HG02763 (cell line): ENCODE results near the gene TENM4.
"Not testable (repeated sequence)": the region's sequence is repeated elsewhere in the genome, so short reads cannot be mapped to it uniquely, and the experiment has no call there.

Experiments used
- ATAC-seq: cut with Tn5 transposase; IDR thresholded peaks from one replicate; pipeline ENCODE4 v1.9.1; 2021; ENCODE audit warnings: mild to moderate bottlenecking, moderate library complexity; ENCODE audit not compliant: unreplicated experiment

Gene TENM4

DNA sequence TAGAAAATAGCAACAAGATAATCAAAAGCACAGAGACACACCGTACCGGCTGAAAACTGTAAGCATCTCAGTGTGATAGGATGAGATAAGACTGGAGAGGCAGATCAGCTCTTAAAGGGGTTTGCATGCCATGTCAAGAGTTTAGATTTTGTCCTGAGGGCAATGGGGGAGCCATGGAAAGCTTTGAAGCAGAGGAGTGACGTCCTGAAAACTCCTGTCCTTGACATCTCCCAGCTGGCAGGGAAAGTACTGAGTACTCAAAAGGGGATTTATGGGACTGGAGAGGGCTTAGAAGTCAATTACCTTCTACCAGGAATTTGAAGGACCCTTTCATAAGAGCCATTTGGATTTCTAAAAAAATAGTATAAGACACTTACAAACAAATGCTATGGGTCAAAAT, 445.7 kb downstream of the TENM4 start:
- ATAC-seq, result no peak

DNA sequence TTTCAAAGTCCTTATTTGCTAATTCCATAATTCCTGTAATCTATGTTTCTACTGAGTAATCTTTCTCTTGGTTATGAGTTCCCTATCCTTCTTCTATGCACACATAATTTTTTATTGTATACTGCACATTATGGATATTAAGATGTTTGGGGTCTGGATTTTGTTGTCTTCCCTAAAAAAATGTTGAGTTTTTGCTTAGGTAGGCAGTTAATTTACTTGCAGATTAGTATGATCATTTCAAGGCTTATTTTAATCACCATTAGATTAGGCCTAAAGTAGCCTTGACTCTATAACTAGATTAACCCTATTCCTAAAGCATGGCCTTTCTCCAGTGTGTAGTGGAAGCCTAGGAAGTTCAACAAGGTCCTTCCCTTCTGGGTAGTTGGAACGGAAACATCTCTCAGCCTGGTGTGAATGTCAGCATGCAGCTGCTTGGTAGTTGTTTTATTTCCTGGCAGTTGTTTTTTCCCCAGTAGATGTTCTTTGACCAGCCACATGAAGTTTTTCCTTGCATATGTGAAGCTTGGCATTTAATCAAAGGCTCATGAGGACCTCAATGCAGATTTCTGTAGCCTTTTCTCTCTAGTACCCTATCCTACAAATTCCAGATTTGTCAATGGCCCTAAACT, 446.9 kb downstream of the TENM4 start:
- no peak for ATAC-seq

DNA sequence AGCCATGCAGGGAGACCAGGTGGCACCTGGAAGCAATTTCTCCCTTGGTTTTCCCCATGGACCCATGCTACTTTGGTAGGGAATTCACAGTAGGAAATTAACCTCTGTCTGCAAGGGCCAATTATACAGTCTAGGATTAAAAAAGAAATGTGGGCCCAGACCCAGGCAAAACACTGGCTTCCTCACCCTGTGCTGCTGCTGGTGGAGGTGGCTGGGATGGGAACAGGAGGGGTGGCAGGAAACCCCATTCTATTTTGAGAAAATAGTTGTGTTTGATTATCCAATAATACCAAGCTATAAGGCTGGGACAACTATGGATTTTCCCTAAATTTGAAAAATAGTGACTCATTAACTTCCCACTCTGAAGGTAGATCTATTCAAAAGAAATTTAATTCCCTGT, 449.1 kb downstream of the TENM4 start:
- no peak for ATAC-seq

DNA sequence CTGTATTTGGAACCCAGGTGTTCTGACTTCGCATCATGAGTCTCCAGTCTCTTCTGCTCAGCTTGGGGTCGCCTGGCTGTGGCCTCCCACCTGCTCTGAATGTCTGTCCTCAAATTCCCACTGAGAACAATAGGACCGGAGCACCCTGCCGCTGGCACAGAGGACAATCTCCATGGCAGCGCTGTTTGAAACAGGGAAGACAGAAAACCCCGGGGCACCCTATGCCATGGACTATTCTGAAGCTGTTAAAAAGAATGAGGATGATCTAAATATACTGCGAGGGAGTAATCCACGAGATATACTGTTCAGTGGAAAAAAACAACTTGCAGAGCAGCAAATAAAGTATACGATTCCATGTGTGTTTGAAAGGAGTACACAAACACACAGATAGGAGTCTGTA, 450.6 kb downstream of the TENM4 start:
- ATAC-seq, result no peak

DNA sequence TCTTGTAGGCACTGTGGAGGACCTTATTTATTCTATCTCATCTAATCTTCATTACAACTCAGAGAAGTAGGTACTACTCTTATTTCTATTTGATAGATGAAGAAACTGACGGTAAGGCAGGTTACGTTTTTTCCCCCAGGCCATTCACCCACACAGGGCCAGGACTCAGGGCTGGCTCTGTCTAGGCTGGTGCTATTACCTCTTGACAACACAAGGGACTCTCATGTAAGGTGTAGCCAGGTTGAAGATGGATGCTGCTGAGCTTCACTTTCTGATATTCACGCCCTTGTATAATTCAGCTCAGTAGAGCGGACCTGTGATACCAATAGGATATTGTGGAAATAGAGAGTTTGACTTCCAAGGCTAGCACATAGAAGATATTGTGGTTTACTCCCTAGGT, 453.1 kb downstream of the TENM4 start:
- no peak for ATAC-seq

DNA sequence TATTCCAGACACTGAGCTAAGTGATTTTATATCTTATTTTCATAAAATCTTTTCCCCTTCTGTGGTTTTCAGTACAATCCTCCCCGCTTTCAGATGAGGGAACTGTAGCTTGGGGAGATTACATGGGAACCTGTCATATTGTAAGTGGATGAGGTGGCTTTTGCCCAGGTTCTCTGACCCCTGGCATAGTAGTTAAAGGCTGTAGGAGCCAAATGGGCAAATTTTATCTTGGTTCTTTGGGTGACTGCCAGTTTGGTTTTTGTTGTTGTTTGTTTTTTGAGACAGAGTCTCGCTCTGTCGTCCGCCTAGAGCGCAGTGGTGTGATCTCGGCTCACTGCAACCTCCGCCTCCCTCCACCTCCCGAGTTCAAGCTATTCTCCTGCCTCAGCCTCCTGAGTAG, 454.5 kb downstream of the TENM4 start:
- no peak for ATAC-seq

DNA sequence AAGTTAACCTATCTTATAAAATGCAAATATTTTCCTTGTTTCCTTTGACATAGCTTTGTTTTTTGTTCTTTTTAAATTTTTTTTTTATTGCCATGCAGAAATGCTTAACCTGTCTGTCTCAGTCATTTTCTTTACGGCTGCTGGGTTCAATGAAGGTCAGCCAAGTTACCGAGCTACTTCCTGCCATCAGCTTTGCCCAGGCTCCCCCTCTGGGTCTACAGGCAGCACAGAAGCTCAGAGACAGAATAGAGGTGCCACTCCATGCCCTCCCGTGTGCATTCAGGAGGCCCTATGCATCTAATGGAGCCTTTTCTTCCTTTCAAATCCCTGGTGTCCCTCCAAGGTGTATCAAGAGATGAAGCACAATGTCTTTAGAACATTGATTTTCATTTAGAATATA, 455.2 kb downstream of the TENM4 start:
- no peak for ATAC-seq

DNA sequence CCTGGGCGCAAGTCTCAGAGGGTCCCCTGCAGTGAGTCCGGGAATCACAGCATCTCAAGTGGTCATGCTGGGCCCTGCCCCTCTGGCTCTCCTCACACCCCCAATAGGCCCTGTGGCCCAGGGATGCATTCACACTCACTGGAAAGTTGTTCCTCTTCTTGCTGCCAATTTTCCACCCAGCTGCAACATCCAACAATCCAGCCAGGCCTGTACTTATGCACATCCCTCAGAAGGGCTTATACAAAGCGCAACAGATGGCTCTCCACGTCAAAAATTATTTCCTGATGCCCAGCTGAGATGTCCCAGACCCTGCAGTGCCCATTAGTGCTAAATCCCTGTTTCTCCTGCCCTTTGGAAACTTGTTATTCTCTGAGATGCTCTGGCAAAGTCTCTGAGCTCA, 458.4 kb downstream of the TENM4 start:
- ATAC-seq, result no peak

DNA sequence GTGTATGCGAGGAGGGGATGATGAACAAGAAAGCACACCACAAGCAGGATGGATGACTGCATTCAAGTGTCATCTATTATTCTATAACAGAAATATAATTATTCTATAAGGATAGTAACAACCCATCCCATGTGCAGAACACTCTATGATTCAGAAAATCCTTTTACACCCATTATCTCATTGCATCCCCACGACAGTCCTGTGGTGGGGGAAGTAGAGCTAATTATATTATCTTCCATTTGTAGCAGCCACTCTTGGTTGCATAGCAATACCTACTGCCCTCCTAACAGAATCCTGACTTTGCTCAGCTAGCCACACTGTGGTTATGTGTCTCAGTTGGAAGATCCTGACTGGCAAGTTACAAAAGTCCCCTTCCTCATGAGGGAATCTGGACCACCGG, 459.7 kb downstream of the TENM4 start:
- no peak for ATAC-seq

DNA sequence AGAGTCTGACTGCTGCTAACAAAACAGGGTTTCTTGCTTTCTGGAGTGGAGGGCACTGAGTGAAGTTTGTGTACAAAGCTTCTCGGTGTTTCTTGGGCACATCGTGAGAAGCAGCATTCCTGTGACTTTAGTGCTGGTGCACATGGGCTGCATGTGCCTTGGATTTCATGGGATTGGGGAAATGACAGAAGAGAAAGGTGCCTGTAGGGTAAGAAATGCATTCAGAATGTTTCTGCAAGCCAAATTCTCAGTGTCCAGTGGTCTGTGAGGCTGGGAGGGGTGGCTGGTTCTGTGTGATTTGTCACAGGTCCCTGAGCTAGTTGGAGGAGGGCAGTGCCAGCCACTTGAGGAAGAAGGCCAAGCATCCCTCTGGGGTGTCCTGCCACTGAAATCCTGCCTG, 462.0 kb downstream of the TENM4 start:
- ATAC-seq, result no peak

DNA sequence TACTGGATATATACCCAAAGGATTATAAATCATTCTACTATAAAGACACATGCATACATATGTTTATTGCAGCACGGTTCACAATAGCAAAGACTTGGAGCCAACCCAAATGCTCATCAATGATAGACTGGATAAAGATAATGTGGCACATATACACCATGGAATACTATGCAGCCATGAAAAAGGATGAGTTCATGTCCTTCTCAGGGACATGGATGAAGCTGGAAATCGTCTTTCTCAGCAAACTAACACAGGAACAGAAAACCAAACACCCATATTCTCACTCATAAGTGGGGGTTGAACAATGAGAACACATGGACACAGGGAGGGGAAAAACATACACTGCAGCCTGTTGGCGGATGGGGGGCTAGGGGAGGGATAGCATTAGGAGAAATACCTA, 463.0 kb downstream of the TENM4 start:
- ATAC-seq, result not testable (repeated sequence)

DNA sequence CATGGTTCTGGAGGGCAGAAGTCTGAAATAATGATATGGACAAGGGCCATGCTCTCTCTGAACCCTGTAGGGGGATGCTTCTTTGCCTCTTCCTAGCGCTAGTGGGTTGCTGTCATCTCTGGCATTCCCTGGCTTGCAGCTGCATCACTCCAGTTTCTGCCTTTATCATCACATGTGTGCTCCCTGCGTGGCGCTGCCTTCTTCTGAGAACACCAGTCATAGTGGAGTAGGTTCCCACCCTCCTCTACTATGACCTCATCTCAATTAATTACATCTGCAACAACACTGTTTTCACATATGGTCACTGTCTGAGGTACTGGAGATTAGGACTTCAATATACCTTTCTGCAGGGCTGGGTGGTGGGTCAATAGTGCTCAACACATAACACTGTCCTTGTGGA, 463.8 kb downstream of the TENM4 start:
- no peak for ATAC-seq

DNA sequence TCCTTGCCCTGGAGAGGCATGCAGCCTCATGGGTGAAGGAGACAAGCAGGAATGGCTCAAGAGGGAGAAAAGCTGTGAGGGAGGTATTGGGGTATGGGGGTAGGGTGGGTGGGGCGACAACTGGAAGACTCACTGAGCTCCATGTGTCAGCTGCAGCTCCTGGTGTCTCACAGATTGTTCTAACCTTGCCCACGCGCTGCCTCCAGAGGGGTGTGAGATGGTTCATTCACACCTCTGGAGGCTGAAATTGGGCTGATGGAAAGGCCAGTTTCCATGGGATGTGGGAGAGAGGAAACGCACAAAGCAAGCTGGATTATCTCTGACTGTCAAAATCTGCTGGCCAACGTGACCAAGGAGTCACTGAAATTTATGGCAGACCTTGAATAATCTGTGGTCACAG, 465.7 kb downstream of the TENM4 start:
- ATAC-seq, result no peak

DNA sequence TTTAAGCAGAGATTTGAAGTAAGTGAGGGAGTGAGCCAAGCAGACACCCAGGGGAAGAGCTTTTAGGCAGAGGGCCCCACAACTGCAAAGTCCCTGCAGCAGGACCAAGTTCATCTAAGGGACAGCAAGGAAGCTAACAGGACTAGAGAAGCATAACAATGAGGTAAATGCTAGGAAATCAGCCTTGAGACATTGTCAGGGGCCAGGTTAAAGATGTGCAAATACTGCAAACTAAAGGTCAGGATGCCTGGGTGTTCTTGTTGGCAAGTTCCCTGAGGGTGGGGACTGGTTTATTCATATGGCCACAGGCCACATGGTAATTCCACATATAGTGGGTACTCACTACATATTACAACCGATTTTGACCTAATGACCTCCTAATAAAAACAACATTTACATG, 467.0 kb downstream of the TENM4 start:
- no peak for ATAC-seq

DNA sequence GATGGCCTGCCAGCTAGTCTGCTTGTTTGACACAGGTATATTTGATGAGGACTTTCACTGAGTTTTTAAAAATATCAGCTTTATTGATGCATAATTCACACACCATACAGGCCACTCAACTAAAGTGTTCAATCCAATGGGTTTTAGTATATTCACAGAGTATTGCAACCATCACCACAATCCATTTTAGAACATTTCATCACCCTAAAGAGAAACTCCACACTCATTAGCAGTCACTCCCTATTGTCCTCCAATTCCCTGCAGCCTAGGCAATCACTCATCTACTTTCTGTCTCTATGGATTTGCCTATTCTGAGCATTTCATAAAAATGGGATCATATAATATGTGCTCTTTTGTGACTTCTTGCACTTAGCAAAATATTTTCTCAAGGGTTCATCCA, 468.2 kb downstream of the TENM4 start:
- ATAC-seq, result no peak

DNA sequence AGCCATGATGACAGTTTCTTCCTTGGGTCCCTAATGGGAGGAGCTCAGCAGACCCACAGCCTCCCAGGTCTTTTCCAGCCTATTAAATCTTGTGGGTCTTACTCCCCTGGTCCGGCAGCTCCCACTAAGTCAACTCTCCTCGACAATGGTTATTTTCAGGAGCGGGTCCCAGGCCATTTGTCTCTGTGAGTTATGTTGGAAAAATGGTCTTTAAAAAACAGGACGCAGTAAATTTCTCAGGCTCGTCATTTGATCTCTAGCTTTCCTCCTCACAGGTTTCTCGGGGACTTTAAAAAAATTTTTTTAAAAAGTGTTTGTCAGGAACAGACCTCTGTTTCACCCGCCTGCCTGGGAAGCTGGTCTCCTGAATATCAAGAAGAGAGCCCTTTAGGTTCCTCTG, 468.7 kb downstream of the TENM4 start:
- ATAC-seq, result no peak

DNA sequence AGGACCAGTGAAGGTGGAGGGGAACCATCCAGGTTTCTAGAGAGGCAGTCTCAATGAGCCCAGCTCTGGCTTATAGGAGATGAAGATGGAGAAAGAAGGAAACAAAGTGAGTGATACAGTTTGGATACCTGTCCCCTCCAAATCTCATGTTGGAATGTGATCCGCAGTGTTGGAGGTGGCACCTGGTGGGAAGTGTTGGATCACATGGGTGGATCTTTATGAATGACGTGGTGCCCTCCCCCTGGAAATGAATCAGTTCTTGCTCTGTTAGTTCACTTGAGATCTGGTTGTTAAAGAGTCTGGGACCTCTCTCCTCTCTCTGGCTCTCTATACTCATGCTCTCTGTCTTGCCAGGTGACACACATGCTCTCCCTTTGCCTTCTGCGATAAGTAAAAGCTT, 473.0 kb downstream of the TENM4 start:
- no peak for ATAC-seq

DNA sequence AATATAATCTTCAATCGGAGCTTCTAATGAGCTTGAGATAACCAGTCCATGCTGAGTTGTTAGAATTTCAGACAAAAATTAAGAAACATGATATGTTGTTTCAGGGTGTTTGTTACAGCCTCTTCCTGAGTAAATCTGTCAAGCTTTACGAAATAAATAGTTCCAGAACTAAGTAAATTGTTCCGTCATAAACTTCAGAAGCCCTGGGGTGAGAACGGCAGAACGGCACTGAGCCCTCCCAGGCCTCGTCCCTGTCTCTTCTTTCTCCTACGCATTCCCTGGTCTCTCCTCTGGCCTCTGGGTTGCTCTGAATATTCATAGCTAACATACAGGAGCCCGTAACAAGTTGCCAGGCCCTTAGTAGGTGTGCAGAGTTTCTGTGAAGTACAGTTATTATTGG, 475.4 kb downstream of the TENM4 start:
- ATAC-seq, result no peak

DNA sequence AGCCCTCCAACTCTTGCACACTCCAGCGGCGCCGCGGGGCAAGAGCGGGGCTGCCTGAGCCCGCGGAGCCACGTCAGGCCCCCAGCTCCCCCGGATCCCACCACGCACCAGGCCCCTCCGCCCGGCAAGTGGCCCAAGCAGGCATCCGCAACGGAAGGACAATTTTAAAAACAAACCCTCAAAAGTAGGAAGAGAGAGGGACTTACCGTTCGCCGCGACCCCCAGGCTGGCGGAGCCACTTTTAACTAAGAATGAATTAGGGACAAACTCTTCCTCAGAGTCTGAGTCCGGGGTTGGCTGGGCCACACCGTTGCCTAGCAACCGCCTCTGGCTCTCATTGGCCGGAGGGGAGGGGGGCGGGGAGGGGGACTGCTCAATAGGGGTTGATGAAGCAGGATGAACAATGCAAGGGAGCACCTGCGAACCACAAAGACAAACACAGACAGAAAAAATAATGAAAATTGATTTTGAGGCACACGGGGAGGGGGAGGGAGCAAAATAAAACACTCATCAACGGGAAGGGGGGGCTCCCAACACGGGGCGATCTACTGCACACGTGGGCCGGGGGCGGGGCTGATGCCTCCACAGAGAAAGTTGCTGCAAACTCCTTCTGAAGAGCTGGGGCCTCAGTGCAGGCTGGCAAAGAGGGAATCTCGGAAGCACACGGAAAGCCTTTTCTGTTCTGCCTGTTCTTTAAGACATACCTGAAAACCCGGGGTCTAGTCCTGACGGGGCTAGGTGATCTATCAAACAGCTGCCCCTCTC, 478.7 kb downstream of the TENM4 start:
- ATAC-seq, result no peak

DNA sequence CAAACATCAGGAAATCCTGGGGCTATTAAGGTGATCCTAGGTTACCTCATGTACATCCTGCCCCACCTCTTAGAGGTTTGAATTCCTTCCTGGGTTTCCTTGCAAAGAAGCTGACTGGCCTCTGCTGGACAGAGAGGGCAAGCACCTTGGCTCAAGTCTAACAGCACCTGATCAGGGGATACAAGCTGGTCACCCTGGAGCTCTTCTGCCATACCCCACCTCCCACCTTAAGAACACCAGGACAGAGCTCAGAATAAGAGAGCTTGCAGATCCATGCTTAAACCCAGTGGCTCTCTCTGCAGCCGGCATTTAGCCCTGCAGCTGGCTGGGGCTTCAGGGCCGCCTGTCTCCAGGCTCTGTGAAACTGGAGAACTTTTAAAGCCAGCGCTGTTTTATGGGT, 479.6 kb downstream of the TENM4 start:
- ATAC-seq, result no peak

DNA sequence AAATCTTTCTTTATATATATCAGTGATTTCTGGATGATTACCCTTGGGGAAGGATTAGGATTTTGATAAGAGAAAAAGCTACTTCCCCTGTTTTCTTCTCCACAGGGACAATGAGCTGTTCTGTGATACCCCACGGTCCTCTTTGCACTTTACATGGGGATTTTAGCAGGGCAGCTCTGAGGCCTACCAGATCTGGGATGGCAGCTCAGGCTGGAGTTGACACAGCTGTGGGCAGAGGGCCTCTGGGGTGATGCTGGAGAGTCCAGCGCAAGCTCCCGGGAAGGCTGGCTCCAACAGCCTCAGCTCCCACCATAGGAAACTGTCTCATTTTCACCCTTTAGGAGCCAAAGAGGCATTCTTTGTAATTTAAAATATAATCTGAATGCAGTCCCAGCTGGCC, 482.4 kb downstream of the TENM4 start:
- ATAC-seq, result no peak

DNA sequence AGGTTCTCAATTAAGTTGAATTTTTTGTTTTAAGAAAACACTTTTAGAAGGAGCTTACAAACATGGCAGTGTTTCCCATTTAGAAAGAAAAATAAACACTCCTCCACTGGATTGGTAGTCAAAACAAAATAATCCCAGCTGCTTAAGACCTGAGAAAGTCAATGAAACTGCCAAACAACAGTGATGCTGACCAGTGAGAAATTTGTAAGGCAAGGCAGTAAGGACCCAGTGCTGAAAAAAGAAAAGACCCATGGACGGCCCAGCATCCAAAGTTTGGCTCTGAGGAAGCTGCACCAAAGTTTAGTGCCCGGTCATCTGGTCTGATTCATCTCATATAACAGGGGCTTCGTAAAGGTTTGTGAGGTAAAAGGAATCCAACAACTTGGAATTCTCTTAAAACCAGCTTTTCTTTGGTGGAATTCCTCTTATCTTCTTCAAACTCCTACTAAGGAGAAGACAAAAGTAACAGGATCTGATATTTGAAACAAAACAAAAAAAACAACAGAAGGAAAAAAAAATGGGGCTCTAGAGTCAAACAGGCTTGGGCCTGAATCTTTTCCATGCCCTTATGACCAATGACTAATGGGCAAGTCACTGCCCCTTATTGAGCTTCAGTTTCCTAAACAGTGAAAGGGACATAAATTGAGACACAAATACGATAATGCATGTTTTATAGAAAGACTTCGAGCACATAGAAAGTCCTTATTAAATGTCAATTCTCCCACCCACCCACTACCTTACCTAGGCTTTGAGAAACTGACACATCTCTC, 483.2 kb downstream of the TENM4 start:
- no peak for ATAC-seq
